Astrocyte of the hippocampus (primary cell): ENCODE data around the gene PRKG2.

Experiments
- DNase-seq: peaks from one replicate; pipeline ENCODE4 v3.0.0; 2011; ENCODE audit warnings: low read depth, low spot score

The PRKG2 gene

GRCh38 chr4:81038636-81039350, 176.2 kb downstream of the PRKG2 start:
- no peak for DNase-seq
